MM.1S (cell line): ENCODE results near the gene ANKS1B.

Experiments used
- CTCF ChIP-seq: fragments of 300-600 bp; sonication (generic); IDR thresholded peaks from 2 replicates; pipeline ENCODE4 v1.5.1; 2016; ENCODE audit warnings: antibody characterized with exemption, low read length, mixed read lengths
- EZH2 ChIP-seq: fragments of 300-600 bp; sonication (generic); optimal IDR thresholded peaks from 2 replicates; pipeline ENCODE3; 2017; ENCODE audit warnings: low read depth, mild to moderate bottlenecking, antibody characterized with exemption, low read length, mixed read lengths
- EZH2phosphoT487 ChIP-seq: fragments of 300-600 bp; sonication (generic); IDR thresholded peaks from 2 replicates; pipeline ENCODE4 v1.6.1; 2018; ENCODE audit warnings: antibody characterized with exemption, low read length

- TF ChIP-seq CTCF (no peak), EZH2 (no peak), EZH2phosphoT487 (no peak)
Observed at GRCh38 chr12:98709022-98709421, 1275.7 kb downstream of the ANKS1B start.
